Caco-2 (cell line): ENCODE results near the gene WARS2. TPM values are rescaled to one million over a fixed set of nuclear protein-coding genes. Genes with fewer than 3 reads are reported as not detected.

Experiments used
- BruUV-seq: library from RNA; stranded (reverse); fragments of 400-500 nt; replicated peaks from 2 replicates; lab custom pipeline; 2021; lab: Mats Ljungman, UMichigan
- CTCF ChIA-PET: fragments of 300-600 bp; sonication (Branson Sonifier 250); formaldehyde crosslinking; loops from one replicate; lab custom pipeline; 2022; ENCODE audit warnings: antibody characterized with exemption; lab: Charles Lee
- POLR2A ChIA-PET: fragments of 300-600 bp; sonication (Branson Sonifier 250); formaldehyde crosslinking; loops from one replicate; lab custom pipeline; 2022; ENCODE audit warnings: antibody characterized with exemption; lab: Charles Lee
- DNase-seq, 2 experiments: peaks; one replicate each; pipeline versions ENCODE4 v3.0.0 to v3.0.0-alpha.2; 2020 to 2022
- H3K27me3 ChIP-seq: replicated peaks from 2 replicates; pipeline ENCODE4 v1.6.0; 2011; ENCODE audit warnings: low read length; ENCODE audit not compliant: control insufficient read depth, insufficient read depth
- H3K36me3 ChIP-seq: 2 replicates; pipeline ENCODE4 v1.5.1; 2011; ENCODE audit warnings: low read length; ENCODE audit not compliant: control insufficient read depth, insufficient read depth
- H3K4me1 ChIP-seq: fragments of 250-450 bp; sonication (Bioruptor Pico); 2 replicates; pipeline ENCODE4 v1.5.1; 2020; ENCODE audit warnings: mild to moderate bottlenecking
- H3K4me3 ChIP-seq: 2 replicates; pipeline ENCODE4 v1.5.1; 2011; ENCODE audit warnings: low read depth, mild to moderate bottlenecking, control low read depth, low read length
- H3K9me3 ChIP-seq: fragments of 250-450 bp; sonication (Bioruptor Pico); 2 replicates; pipeline ENCODE4 v1.5.1; 2020; ENCODE audit warnings: mild to moderate bottlenecking, moderate library complexity
- H3K27ac Mint-ChIP-seq: one replicate; pipeline ENCODE4 v1.8.0; 2022; ENCODE audit warnings: mixed read lengths; ENCODE audit not compliant: unreplicated experiment
- H3K27me3 Mint-ChIP-seq: one replicate; pipeline ENCODE4 v1.8.0; 2022; ENCODE audit warnings: mixed read lengths; ENCODE audit not compliant: insufficient read depth, unreplicated experiment
- H3K36me3 Mint-ChIP-seq: one replicate; pipeline ENCODE4 v1.8.0; 2022; ENCODE audit warnings: mild to moderate bottlenecking, mixed read lengths; ENCODE audit not compliant: insufficient read depth, unreplicated experiment
- H3K4me1 Mint-ChIP-seq: one replicate; pipeline ENCODE4 v1.8.0; 2022; ENCODE audit warnings: low read depth, mixed read lengths; ENCODE audit not compliant: unreplicated experiment
- H3K4me3 Mint-ChIP-seq: one replicate; pipeline ENCODE4 v1.8.0; 2022; ENCODE audit warnings: mild to moderate bottlenecking, moderate library complexity, mixed read lengths; ENCODE audit not compliant: unreplicated experiment
- H3K9me3 Mint-ChIP-seq: one replicate; pipeline ENCODE4 v1.8.0; 2022; ENCODE audit warnings: mixed read lengths; ENCODE audit not compliant: unreplicated experiment
- intact Hi-C: fragments of 100-400 bp; cut with micrococcal nuclease; formaldehyde crosslinking; loops from one replicate; pipeline ENCODE4 v1.10.0; 2022; ENCODE audit not compliant: unreplicated experiment
- total RNA-seq: library from RNA; stranded (reverse); gene quantifications from 2 replicates; pipeline ENCODE4 v1.2.3, GENCODE V29; 2022
- TF ChIP-seq, protein P1 (sequence below), 2 experiments: fragments of 200-600 bp in 1 of 2; IDR thresholded peaks; 1 replicate in 1 of 2; 2 replicates in 1 of 2; pipeline versions ENCODE4 v1.5.1 to v1.8.0; 2011 to 2022; ENCODE audit warnings: antibody characterized with exemption in 1 of 2, control low read depth in 1 of 2, inconsistent platforms in 1 of 2, low read depth in 1 of 2, low read length in 1 of 2, mild to moderate bottlenecking in 1 of 2, moderate library complexity in 1 of 2; ENCODE audit not compliant: insufficient read depth in 1 of 2, severe bottlenecking in 1 of 2, unreplicated experiment in 1 of 2

Gene WARS2
- total RNA-seq, 1 experiment from 2014 or later, result 11.9 TPM

DNA sequence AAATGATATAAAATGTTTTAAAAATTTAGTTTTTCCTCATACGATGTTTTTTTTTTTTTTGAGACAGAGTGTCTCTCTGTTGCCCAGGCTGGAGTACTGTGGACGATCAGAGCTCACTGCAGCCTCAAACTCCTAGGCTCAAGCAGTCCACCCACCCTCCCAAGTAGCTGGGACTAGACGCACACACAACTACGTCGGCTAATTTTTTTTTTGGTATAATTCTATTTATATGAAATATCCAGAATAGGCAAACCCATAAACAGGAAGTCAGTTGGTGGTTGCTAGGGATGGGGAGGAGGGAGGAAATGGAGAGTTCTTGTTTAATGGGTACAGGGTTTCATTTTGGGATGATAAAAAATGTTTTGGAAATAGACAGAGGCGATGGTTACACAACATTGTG is 56.5 kb downstream of the WARS2 start:
- Histone ChIP-seq H3K36me3 (no peaks in the 10 kb centered on the region), H3K4me1 (no peaks in the 10 kb centered on the region), H3K9me3 (no peaks in the 10 kb centered on the region), H3K27me3 (no peaks in the 10 kb centered on the region), H3K4me3 (no peak overlapping the region)
- no peak overlapping the region for H3K27ac Mint-ChIP-seq
- no peaks in the 10 kb centered on the region for H3K4me1 Mint-ChIP-seq
- ChIA-PET CTCF (no interaction called here), POLR2A (no interaction called here)
- H3K36me3 Mint-ChIP-seq, result no peaks in the 10 kb centered on the region
- intact Hi-C loops, result no loop called here
- BruUV-seq, result no TSS peak
- DNase-seq, result no peak
- TF ChIP-seq, protein P1, sequence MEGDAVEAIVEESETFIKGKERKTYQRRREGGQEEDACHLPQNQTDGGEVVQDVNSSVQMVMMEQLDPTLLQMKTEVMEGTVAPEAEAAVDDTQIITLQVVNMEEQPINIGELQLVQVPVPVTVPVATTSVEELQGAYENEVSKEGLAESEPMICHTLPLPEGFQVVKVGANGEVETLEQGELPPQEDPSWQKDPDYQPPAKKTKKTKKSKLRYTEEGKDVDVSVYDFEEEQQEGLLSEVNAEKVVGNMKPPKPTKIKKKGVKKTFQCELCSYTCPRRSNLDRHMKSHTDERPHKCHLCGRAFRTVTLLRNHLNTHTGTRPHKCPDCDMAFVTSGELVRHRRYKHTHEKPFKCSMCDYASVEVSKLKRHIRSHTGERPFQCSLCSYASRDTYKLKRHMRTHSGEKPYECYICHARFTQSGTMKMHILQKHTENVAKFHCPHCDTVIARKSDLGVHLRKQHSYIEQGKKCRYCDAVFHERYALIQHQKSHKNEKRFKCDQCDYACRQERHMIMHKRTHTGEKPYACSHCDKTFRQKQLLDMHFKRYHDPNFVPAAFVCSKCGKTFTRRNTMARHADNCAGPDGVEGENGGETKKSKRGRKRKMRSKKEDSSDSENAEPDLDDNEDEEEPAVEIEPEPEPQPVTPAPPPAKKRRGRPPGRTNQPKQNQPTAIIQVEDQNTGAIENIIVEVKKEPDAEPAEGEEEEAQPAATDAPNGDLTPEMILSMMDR (IDR thresholded peaks at IDR 0.05; ENCODE audit: insufficient read depth in 1 of 2, low read depth in 1 of 2, low read length in 1 of 2, severe bottlenecking in 1 of 2, unreplicated experiment in 1 of 2), result no peak
- H3K9me3 Mint-ChIP-seq, result no peaks in the 10 kb centered on the region
- H3K4me3 Mint-ChIP-seq, result no peak overlapping the region
- H3K27me3 Mint-ChIP-seq, result no peaks in the 10 kb centered on the region

DNA sequence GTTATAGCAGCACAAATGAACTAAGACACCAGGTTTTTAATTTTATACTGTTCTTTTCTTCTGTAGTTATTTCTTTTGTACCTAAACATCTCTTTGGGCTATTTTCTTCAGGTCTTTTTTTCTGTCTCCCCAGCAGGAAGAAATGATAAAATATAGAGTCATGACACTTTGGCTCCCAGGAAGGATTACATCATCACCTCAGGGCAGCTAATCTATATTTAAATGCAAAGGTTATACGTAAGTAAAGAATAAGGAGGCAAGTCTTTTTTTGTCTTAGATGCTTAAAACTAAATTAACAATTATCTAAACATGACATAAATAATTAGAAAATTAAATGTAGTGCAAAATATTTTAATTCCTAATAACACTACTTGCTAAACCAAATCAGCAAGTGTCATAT is 57.0 kb downstream of the WARS2 start:
- no peaks in the 10 kb centered on the region for H3K27me3 Mint-ChIP-seq
- H3K36me3 ChIP-seq, result no peaks in the 10 kb centered on the region
- no peak overlapping the region for H3K27ac Mint-ChIP-seq
- intact Hi-C loops, result no loop called here
- H3K36me3 Mint-ChIP-seq, result no peaks in the 10 kb centered on the region
- CTCF ChIA-PET, result no interaction called here
- no peak overlapping the region for H3K4me3 Mint-ChIP-seq
- POLR2A ChIA-PET, result no interaction called here
- H3K27me3 ChIP-seq, result no peaks in the 10 kb centered on the region
- TF ChIP-seq, protein P1 (IDR thresholded peaks at IDR 0.05; ENCODE audit: insufficient read depth in 1 of 2, low read depth in 1 of 2, low read length in 1 of 2, severe bottlenecking in 1 of 2, unreplicated experiment in 1 of 2), result no peak
- no peak overlapping the region for H3K4me3 ChIP-seq
- BruUV-seq, result no TSS peak
- no peak for DNase-seq
- H3K4me1 Mint-ChIP-seq, result no peaks in the 10 kb centered on the region
- no peaks in the 10 kb centered on the region for H3K4me1 ChIP-seq
- H3K9me3 ChIP-seq, result no peaks in the 10 kb centered on the region
- no peaks in the 10 kb centered on the region for H3K9me3 Mint-ChIP-seq

DNA sequence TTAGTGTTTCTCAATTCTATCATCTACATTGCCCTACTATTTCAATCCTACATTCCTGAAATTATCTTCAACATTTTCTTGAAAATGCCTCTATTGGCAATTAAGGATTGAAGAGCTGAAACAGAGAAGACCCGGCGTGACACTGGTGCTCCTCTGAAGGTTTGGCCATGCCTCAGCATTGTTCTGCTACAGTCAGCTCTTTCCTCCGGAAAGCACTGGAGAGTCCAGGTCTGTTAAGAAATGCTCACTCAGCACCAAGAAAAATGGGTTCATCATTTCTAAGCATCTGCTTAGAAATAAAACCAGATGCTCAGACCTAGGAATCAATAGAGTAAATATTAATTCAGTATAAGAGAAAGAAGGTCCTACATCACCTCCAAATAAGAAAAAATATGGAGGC is 58.8 kb downstream of the WARS2 start:
- intact Hi-C loops, result no loop called here
- POLR2A ChIA-PET, result no interaction called here
- CTCF ChIA-PET, result no interaction called here

More for the DNA sequence above, 58.8 kb downstream of the WARS2 start:
- H3K4me1 Mint-ChIP-seq, result no peaks in the 10 kb centered on the region
- no peak overlapping the region for H3K4me3 Mint-ChIP-seq
- Histone ChIP-seq H3K9me3 (no peaks in the 10 kb centered on the region), H3K4me1 (no peaks in the 10 kb centered on the region), H3K36me3 (no peaks in the 10 kb centered on the region), H3K4me3 (no peak overlapping the region), H3K27me3 (no peaks in the 10 kb centered on the region)
- H3K9me3 Mint-ChIP-seq, result no peaks in the 10 kb centered on the region
- BruUV-seq, result no TSS peak
- TF ChIP-seq, protein P1 (IDR thresholded peaks at IDR 0.05; ENCODE audit: insufficient read depth in 1 of 2, low read depth in 1 of 2, low read length in 1 of 2, severe bottlenecking in 1 of 2, unreplicated experiment in 1 of 2), result no peak
- H3K36me3 Mint-ChIP-seq, result no peaks in the 10 kb centered on the region
- no peak overlapping the region for H3K27ac Mint-ChIP-seq
- no peaks in the 10 kb centered on the region for H3K27me3 Mint-ChIP-seq
- no peak for DNase-seq
